ENCODE measurements around the gene CFL2. TPM values are rescaled to one million over a fixed set of nuclear protein-coding genes. Genes with fewer than 3 reads are reported as not detected.
"Not testable (repeated sequence)": the region's sequence is repeated elsewhere in the genome, so short reads cannot be mapped to it uniquely, and the experiment has no call there.

The CFL2 gene
- total RNA-seq, 2 experiments from 2014 or later, result 36.4 to 37.9 TPM

DNA sequence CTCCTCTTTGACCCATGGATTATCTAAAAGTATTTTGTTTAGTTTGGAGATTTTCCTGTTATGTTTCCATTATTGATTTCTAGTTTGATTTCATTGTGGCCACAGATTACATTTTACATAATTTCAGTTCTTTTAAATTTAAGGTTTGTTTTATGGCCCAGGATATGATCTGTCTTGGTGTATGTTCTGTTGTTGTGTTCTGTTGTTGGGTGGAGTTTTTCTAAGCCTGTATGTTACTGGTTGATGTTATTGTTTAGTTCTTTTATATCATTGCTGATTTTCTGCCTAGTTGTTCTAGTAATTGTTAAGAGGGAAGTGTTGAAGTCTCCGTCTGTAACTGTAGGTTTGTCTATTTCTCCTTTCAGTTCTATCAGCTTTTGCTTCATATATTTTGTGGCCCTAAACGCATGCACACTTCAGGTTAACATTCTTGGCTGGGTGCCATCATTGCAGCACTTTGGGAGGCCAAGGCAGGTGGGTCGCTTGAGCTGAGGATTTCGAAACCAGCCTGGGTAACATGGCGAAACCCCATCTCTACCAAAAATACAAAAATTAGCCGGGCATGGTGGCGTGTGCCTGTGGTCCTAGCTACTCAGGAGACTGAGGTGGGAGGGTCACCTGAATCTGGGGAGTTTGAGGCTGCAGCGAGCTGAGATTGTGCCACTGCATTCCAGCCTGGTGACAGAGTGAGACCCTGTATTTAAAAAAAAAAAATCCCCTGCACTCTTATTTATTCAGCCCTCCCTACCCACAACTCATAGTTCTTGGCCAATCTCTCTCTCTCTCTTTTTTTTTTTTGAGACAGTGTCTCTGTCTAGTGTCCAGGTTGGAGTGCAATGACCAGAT is 28.1 kb upstream of the CFL2 start:
- ChIA-PET POLR2A (interaction anchor here (1.3 kb wide), 1 partner anchor 132 kb away, joined by 7 read pairs; the partner anchor contains the start of gene BAZ1A), CTCF (interaction anchor here (0.6 kb wide), 1 partner anchor 122 kb away, joined by 3 read pairs; no protein-coding TSS in a partner anchor)
- Mint-ChIP-seq H3K4me1 (ENCODE audit: low read depth) (peaks cover 16% of the 10 kb centered on the region), H3K9me3 (no peaks in the 10 kb centered on the region), H3K27ac (peak overlapping the region; percentile 9), H3K27me3 (no peaks in the 10 kb centered on the region), H3K36me3 (ENCODE audit: low read depth) (no peaks in the 10 kb centered on the region), H3K4me3 (no peak overlapping the region)
- intact Hi-C loops (cut with DNase I, micrococcal nuclease), result no loop called here
- ATAC-seq (ENCODE audit: poor library complexity) (no peak), DNase-seq (no peak)
- TF ChIP-seq, protein P1, sequence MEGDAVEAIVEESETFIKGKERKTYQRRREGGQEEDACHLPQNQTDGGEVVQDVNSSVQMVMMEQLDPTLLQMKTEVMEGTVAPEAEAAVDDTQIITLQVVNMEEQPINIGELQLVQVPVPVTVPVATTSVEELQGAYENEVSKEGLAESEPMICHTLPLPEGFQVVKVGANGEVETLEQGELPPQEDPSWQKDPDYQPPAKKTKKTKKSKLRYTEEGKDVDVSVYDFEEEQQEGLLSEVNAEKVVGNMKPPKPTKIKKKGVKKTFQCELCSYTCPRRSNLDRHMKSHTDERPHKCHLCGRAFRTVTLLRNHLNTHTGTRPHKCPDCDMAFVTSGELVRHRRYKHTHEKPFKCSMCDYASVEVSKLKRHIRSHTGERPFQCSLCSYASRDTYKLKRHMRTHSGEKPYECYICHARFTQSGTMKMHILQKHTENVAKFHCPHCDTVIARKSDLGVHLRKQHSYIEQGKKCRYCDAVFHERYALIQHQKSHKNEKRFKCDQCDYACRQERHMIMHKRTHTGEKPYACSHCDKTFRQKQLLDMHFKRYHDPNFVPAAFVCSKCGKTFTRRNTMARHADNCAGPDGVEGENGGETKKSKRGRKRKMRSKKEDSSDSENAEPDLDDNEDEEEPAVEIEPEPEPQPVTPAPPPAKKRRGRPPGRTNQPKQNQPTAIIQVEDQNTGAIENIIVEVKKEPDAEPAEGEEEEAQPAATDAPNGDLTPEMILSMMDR (IDR thresholded peaks at IDR 0.05), result no peak
- Histone ChIP-seq H3K9me3 (ENCODE audit: control insufficient read depth in 1 of 2, insufficient read depth in 1 of 2, low read length in 2 of 2) (no peaks in the 10 kb centered on the region), H3K4me3 (ENCODE audit: low read length) (no peak overlapping the region), H3K27me3 (ENCODE audit: control insufficient read depth in 1 of 2, insufficient read depth in 2 of 2, low read length in 2 of 2) (no peaks in the 10 kb centered on the region), H3K4me1 (ENCODE audit: insufficient read depth, low read length) (peaks cover 20% of the 10 kb centered on the region), H3K36me3 (ENCODE audit: insufficient read depth, low read length) (no peaks in the 10 kb centered on the region), H3K27ac (ENCODE audit: low read depth in 1 of 2, low read length in 2 of 2) (peak overlapping the region in 1 of 2 donors; percentile 52)

DNA sequence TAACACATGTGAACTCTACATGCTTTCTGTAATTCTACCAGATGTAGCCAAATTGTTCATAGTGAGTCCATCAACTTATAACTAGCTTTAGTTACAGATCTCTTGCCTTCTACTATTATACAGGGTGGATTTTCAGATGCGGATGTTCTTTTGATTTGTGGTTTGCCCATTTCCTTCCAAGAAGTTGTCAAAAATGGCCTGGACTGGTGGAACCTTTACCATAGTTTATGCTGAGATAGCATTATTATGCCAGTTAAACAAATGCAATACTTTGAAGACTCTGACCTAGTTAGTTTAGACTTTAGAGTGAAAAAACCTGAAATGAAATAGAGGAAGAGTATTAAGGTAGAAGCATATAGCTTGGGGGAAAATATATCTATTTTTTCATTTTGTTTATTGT is 27.4 kb upstream of the CFL2 start:
- Histone ChIP-seq H3K27me3 (ENCODE audit: control insufficient read depth in 1 of 2, insufficient read depth in 2 of 2, low read length in 2 of 2) (no peaks in the 10 kb centered on the region), H3K4me3 (ENCODE audit: low read length) (no peak overlapping the region), H3K4me1 (ENCODE audit: insufficient read depth, low read length) (peaks cover 20% of the 10 kb centered on the region), H3K36me3 (ENCODE audit: insufficient read depth, low read length) (no peaks in the 10 kb centered on the region), H3K9me3 (ENCODE audit: control insufficient read depth in 1 of 2, insufficient read depth in 1 of 2, low read length in 2 of 2) (no peaks in the 10 kb centered on the region), H3K27ac (ENCODE audit: low read depth in 1 of 2, low read length in 2 of 2) (no peak overlapping the region)
- TF ChIP-seq, protein P1 (IDR thresholded peaks at IDR 0.05), result no peak
- peaks cover 16% of the 10 kb centered on the region for H3K4me1 Mint-ChIP-seq (ENCODE audit: low read depth)
- no peaks in the 10 kb centered on the region for H3K27me3 Mint-ChIP-seq
- peak; percentile 32 for ATAC-seq (ENCODE audit: poor library complexity)
- no peaks in the 10 kb centered on the region for H3K9me3 Mint-ChIP-seq
- intact Hi-C loops (cut with DNase I, micrococcal nuclease), result no loop called here
- ChIA-PET POLR2A (interaction anchor here (1.3 kb wide), 1 partner anchor 133 kb away, joined by 7 read pairs; the partner anchor contains the start of gene BAZ1A), CTCF (no interaction called here)
- DNase-seq, result peak in 3 of 14 experiments; percentile 36 to 71 (median 41)
- H3K36me3 Mint-ChIP-seq (ENCODE audit: low read depth), result no peaks in the 10 kb centered on the region
- H3K4me3 Mint-ChIP-seq, result no peak overlapping the region
- H3K27ac Mint-ChIP-seq, result peak overlapping the region; percentile 9

DNA sequence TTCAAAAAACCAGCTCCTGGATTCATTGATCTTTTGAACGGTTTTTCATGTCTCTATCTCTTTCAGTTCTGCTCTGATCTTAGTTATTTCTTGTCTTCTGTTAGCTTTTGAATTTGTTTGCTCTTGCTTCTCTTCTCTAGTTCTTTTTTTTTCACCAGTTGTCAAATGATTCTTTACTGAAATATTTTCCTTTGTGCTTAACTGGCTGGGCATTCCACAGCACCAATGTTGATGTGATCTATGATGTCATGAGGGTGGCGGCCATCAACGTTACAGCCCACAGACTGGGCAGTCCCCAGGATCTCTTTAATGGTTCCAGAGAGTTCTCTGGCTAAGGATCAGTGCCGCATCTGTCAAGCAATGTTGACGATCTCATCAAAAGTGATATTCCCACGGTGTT is 25.7 kb upstream of the CFL2 start:
- H3K27me3 ChIP-seq (ENCODE audit: control insufficient read depth in 1 of 2, insufficient read depth in 2 of 2, low read length in 2 of 2); H3K27me3 Mint-ChIP-seq; H3K9me3 ChIP-seq (ENCODE audit: control insufficient read depth in 1 of 2, insufficient read depth in 1 of 2, low read length in 2 of 2); H3K4me3 ChIP-seq (ENCODE audit: low read length); H3K27ac ChIP-seq (ENCODE audit: low read depth in 1 of 2, low read length in 2 of 2); POLR2A ChIA-PET; H3K4me3 Mint-ChIP-seq; DNase-seq; H3K9me3 Mint-ChIP-seq; H3K36me3 ChIP-seq (ENCODE audit: insufficient read depth, low read length); CTCF ChIA-PET; ATAC-seq (ENCODE audit: poor library complexity); H3K27ac Mint-ChIP-seq; intact Hi-C loops (cut with DNase I, micrococcal nuclease); H3K36me3 Mint-ChIP-seq (ENCODE audit: low read depth): not testable (repeated sequence)
- peaks cover 16% of the 10 kb centered on the region for H3K4me1 Mint-ChIP-seq (ENCODE audit: low read depth)
- peaks cover 20% of the 10 kb centered on the region for H3K4me1 ChIP-seq (ENCODE audit: insufficient read depth, low read length)

DNA sequence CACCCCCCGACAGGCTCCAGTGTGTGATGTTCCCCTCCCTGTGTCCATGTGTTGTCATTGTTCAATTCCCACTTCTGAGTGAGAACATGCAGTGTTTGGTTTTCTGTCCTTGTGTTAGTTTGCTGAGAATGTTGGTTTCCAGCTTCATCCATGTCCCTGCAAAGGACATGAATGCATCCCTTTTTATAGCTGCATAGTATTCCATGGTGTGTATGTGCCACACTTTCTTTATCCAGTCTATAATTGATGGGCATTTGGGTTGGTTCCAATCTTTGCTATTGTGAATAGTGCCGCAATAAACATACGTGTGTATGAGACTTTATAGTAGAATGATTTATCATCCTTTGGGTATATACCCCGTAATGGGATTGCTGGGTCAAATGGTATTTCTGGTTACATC is 22.7 kb upstream of the CFL2 start:
- H3K4me1 Mint-ChIP-seq (ENCODE audit: low read depth); H3K4me3 Mint-ChIP-seq; H3K27me3 Mint-ChIP-seq; ATAC-seq (ENCODE audit: poor library complexity); H3K9me3 Mint-ChIP-seq; H3K9me3 ChIP-seq (ENCODE audit: control insufficient read depth in 1 of 2, insufficient read depth in 1 of 2, low read length in 2 of 2); H3K27ac Mint-ChIP-seq; H3K36me3 ChIP-seq (ENCODE audit: insufficient read depth, low read length); H3K27ac ChIP-seq (ENCODE audit: low read depth in 1 of 2, low read length in 2 of 2); DNase-seq; POLR2A ChIA-PET; intact Hi-C loops (cut with DNase I, micrococcal nuclease); H3K36me3 Mint-ChIP-seq (ENCODE audit: low read depth); CTCF ChIA-PET; H3K4me3 ChIP-seq (ENCODE audit: low read length); H3K27me3 ChIP-seq (ENCODE audit: control insufficient read depth in 1 of 2, insufficient read depth in 2 of 2, low read length in 2 of 2): not testable (repeated sequence)
- H3K4me1 ChIP-seq (ENCODE audit: insufficient read depth, low read length), result peaks cover 10% of the 10 kb centered on the region

Data from CD4-positive, alpha-beta T cell (primary cell).